Omental fat pad (tissue), 4 donors: ENCODE results near the gene NHSL2. TPM values are rescaled to one million over a fixed set of nuclear protein-coding genes. Genes with fewer than 3 reads are reported as not detected.
A peak's percentile ranks its signal among the peaks of the same experiment; 100 is the strongest.

Source experiments
- ATAC-seq: fragments of 150-250 bp; one replicate; pipeline ENCODE4 v1.9.1; 2016; ENCODE audit warnings: mild to moderate bottlenecking, moderate library complexity; ENCODE audit not compliant: low FRiP score
- DNase-seq: peaks from one replicate; pipeline ENCODE4 v3.0.0-alpha.2; 2019; ENCODE audit warnings: low spot score
- CTCF ChIP-seq, 3 donors: fragments of 450-650 bp; IDR thresholded peaks; one replicate each; pipeline ENCODE4 v1.5.1; 2016 to 2017; ENCODE audit warnings: antibody characterized with exemption in 3 of 3, mild to moderate bottlenecking in 3 of 3, moderate library complexity in 2 of 3
- total RNA-seq, 4 donors: library from RNA; depleted of rRNA; stranded (reverse); fragments of >200 nt; gene quantifications; one replicate each; pipeline ENCODE4 v1.1.0, GENCODE V29; 2016

NHSL2 gene
- total RNA-seq, 4 donors from 2014 or later, result 12.8 to 20.2 (median 14.0) TPM

GRCh38 chrX:71912156-71912555, 1.5 kb downstream of the NHSL2 start:
- no peak for TF ChIP-seq CTCF (IDR thresholded peaks at IDR 0.05)
- ATAC-seq (no peak), DNase-seq (no peak)

GRCh38 chrX:71913156-71913950, 2.7 kb downstream of the NHSL2 start:
- no peak for TF ChIP-seq CTCF (IDR thresholded peaks at IDR 0.05)
- no peak for DNase-seq

GRCh38 chrX:71917621-71918343, 7.1 kb downstream of the NHSL2 start:
- DNase-seq, result no peak
- peak; percentile 89 for ATAC-seq
- TF ChIP-seq CTCF (IDR thresholded peaks at IDR 0.05), result no peak

More at GRCh38 chrX:71913156-71913950, 2.7 kb downstream of the NHSL2 start:
- no peak for ATAC-seq

- no peak for DNase-seq
- no peak for TF ChIP-seq CTCF (IDR thresholded peaks at IDR 0.05)
- no peak for ATAC-seq
Observed at GRCh38 chrX:71919431-71919830, 8.8 kb downstream of the NHSL2 start.

- ATAC-seq (no peak), DNase-seq (no peak)
- no peak for TF ChIP-seq CTCF (IDR thresholded peaks at IDR 0.05)
Observed at GRCh38 chrX:71919886-71920285, 9.2 kb downstream of the NHSL2 start.

- no peak for DNase-seq
- TF ChIP-seq CTCF (IDR thresholded peaks at IDR 0.05), result no peak
- ATAC-seq, result no peak
Observed at GRCh38 chrX:71922686-71923085, 12.0 kb downstream of the NHSL2 start.
